Right lobe of liver (tissue), 4 donors: ENCODE measurements around the gene CHN2.

Source experiments
- POLR2A ChIP-seq: fragments of 450-650 bp; IDR thresholded peaks from one replicate; pipeline ENCODE4 v1.6.1; 2017; ENCODE audit warnings: antibody characterized with exemption, mild to moderate bottlenecking
- TF ChIP-seq, protein P1 (sequence below), 4 donors: fragments of 200-600 bp in 3 of 4; fragments of 450-650 bp in 1 of 4; IDR thresholded peaks; one replicate each; pipeline versions ENCODE4 v1.5.1 to v1.8.0; 2016 to 2022; ENCODE audit warnings: antibody characterized with exemption in 4 of 4, mild to moderate bottlenecking in 2 of 4
- donor health status: DM: no; HTN: no; CAD: no.
- donor health status: DM: no; HTN: no; CAD: no.
- donor health status: DM: no; HTN: yes; CAD: no.

DNA sequence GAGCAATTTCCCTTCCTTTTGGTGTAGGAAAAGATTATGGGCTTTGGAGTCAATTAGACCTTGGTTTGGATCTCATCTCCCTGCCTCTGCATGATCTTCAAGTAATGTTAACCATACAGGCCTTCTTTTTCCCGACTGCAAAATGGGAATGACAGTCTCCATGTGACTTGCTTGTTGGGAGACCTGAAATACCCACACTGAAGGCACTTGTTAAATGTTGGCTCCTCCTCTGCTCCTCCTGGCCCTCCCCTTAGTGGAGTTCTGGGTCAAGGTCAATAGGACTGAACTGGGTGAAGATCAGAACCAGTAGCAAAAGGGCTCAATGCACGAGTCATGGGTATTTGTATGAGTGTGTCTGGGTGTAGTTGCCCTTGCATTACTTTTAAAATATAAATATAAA, 189.7 kb downstream of the CHN2 start:
- TF ChIP-seq POLR2A, result no peak
- TF ChIP-seq, protein P1, sequence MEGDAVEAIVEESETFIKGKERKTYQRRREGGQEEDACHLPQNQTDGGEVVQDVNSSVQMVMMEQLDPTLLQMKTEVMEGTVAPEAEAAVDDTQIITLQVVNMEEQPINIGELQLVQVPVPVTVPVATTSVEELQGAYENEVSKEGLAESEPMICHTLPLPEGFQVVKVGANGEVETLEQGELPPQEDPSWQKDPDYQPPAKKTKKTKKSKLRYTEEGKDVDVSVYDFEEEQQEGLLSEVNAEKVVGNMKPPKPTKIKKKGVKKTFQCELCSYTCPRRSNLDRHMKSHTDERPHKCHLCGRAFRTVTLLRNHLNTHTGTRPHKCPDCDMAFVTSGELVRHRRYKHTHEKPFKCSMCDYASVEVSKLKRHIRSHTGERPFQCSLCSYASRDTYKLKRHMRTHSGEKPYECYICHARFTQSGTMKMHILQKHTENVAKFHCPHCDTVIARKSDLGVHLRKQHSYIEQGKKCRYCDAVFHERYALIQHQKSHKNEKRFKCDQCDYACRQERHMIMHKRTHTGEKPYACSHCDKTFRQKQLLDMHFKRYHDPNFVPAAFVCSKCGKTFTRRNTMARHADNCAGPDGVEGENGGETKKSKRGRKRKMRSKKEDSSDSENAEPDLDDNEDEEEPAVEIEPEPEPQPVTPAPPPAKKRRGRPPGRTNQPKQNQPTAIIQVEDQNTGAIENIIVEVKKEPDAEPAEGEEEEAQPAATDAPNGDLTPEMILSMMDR (IDR thresholded peaks at IDR 0.05), result no peak
